PC-3 (cell line): ENCODE measurements around the gene CTSE. TPM values are rescaled to one million over a fixed set of nuclear protein-coding genes. Genes with fewer than 3 reads are reported as not detected.

Experiments
- ATAC-seq: fragments of 200-7000 bp; cut with Tn5 transposase; 2 replicates; pipeline ENCODE4 v1.9.1; 2020; ENCODE audit warnings: mild to moderate bottlenecking, moderate library complexity
- BruUV-seq: library from RNA; stranded (reverse); fragments of 400-500 nt; replicated peaks from 2 replicates; lab custom pipeline; 2021; lab: Mats Ljungman, UMichigan
- CTCF ChIA-PET: fragments of 300-600 bp; sonication (Branson Sonifier 250); formaldehyde crosslinking; loops from one replicate; lab custom pipeline; 2022; ENCODE audit warnings: antibody characterized with exemption; lab: Charles Lee
- POLR2A ChIA-PET: fragments of 300-600 bp; sonication (Branson Sonifier 250); formaldehyde crosslinking; loops from one replicate; lab custom pipeline; 2022; ENCODE audit warnings: antibody characterized with exemption; ENCODE audit not compliant: unreplicated experiment; lab: Charles Lee
- DNase-seq: peaks from one replicate; pipeline ENCODE4 v3.0.0-alpha.2; 2015
- H2AFZ ChIP-seq: fragments of 300-600 bp; sonication (generic); 2 replicates; pipeline ENCODE4 v1.6.0; 2016; ENCODE audit warnings: antibody characterized with exemption, low read length
- H3F3A ChIP-seq: fragments of 300-600 bp; sonication (generic); one replicate; pipeline ENCODE4 v1.6.0; 2017; ENCODE audit warnings: antibody characterized with exemption, low read length, control low read depth, mild to moderate bottlenecking; ENCODE audit not compliant: unreplicated experiment
- H3K27ac ChIP-seq: fragments of 300-600 bp; sonication (generic); 2 replicates; pipeline ENCODE4 v1.5.1; 2016; ENCODE audit warnings: mild to moderate bottlenecking, low read length
- H3K27me3 ChIP-seq: fragments of 300-600 bp; sonication (generic); 2 replicates; pipeline ENCODE4 v1.6.1; 2016; ENCODE audit warnings: low read length, mixed read lengths
- H3K36me3 ChIP-seq: fragments of 300-600 bp; sonication (generic); 2 replicates; pipeline ENCODE4 v1.6.1; 2016; ENCODE audit warnings: low read depth, mixed run types, low read length, mixed read lengths
- H3K4me1 ChIP-seq: fragments of 300-600 bp; sonication (generic); 2 replicates; pipeline ENCODE4 v1.5.1; 2016; ENCODE audit warnings: low read length; ENCODE audit not compliant: insufficient read depth
- H3K4me2 ChIP-seq: fragments of 300-600 bp; sonication (generic); 2 replicates; pipeline ENCODE4 v1.6.0; 2016; ENCODE audit warnings: low read length
- H3K4me3 ChIP-seq: fragments of 300-600 bp; sonication (generic); 2 replicates; pipeline ENCODE4 v1.5.1; 2016; ENCODE audit warnings: mild to moderate bottlenecking, low read length, mixed read lengths
- H3K79me2 ChIP-seq: fragments of 300-600 bp; sonication (generic); 2 replicates; pipeline ENCODE4 v1.6.1; 2017; ENCODE audit warnings: low read length, mixed read lengths
- H3K9ac ChIP-seq: fragments of 300-600 bp; sonication (generic); 2 replicates; pipeline ENCODE4 v1.6.0; 2016; ENCODE audit warnings: mild to moderate bottlenecking, low read length
- H3K9me2 ChIP-seq: fragments of 300-600 bp; sonication (generic); replicated peaks from 2 replicates; pipeline ENCODE4 v1.6.1; 2016; ENCODE audit warnings: mixed run types, low read length, mixed read lengths
- H3K9me3 ChIP-seq: fragments of 300-600 bp; sonication (generic); 2 replicates; pipeline ENCODE4 v1.6.1; 2016; ENCODE audit warnings: low read length, mixed read lengths
- H4K20me1 ChIP-seq: fragments of 300-600 bp; sonication (generic); 2 replicates; pipeline ENCODE4 v1.6.1; 2016; ENCODE audit warnings: low read length, mixed read lengths
- CTCF ChIP-seq: fragments of 300-600 bp; sonication (generic); conservative IDR thresholded peaks from 2 replicates; pipeline ENCODE4 v1.5.1; 2017; ENCODE audit warnings: antibody characterized with exemption, low read depth, mild to moderate bottlenecking, low read length
- EZH2 ChIP-seq: fragments of 300-600 bp; sonication (generic); IDR thresholded peaks from one replicate; pipeline ENCODE4 v1.6.1; 2017; ENCODE audit warnings: antibody characterized with exemption, mild to moderate bottlenecking, low read length; ENCODE audit not compliant: unreplicated experiment
- EZH2phosphoT487 ChIP-seq: fragments of 300-600 bp; sonication (generic); IDR thresholded peaks from 2 replicates; pipeline ENCODE4 v1.6.1; 2018; ENCODE audit warnings: mild to moderate bottlenecking, antibody characterized with exemption, low read length, borderline replicate concordance
- intact Hi-C: fragments of 100-400 bp; cut with micrococcal nuclease; formaldehyde crosslinking; loops from 2 replicates; pipeline ENCODE4 v1.9.0; 2023
- total RNA-seq: library from RNA; depleted of rRNA; stranded (reverse); fragments of >200 nt; gene quantifications from 2 replicates; pipeline ENCODE4 v1.2.3, GENCODE V29; 2014

Gene CTSE
- total RNA-seq, 1 experiment from 2014 or later: 0.51 TPM

- no TSS peak for BruUV-seq
- Histone ChIP-seq H4K20me1 (no peaks in the 10 kb centered on the region), H3K4me2 (no peak overlapping the region), H3K4me1 (no peaks in the 10 kb centered on the region), H3K36me3 (no peaks in the 10 kb centered on the region), H3K9me3 (no peaks in the 10 kb centered on the region), H3K27me3 (peaks cover 44% of the 10 kb centered on the region), H3K9ac (no peak overlapping the region), H3K27ac (no peak overlapping the region), H3K4me3 (no peak overlapping the region), H3K9me2 (no peaks in the 10 kb centered on the region), H3K79me2 (no peaks in the 10 kb centered on the region), H3F3A (no peaks in the 10 kb centered on the region), H2AFZ (no peak overlapping the region)
- ChIA-PET CTCF (no interaction called here), POLR2A (no interaction called here)
- TF ChIP-seq EZH2phosphoT487 (no peak), EZH2 (no peak), CTCF (no peak)
- intact Hi-C loops: no loop called here
- DNase-seq (no peak), ATAC-seq (no peak)
Observed at GRCh38 chr1:206047271-206047670, 23.6 kb upstream of the CTSE start.

- H3K27me3 ChIP-seq: peaks cover 72% of the 10 kb centered on the region
- ChIA-PET CTCF (no interaction called here), POLR2A (no interaction called here)
- no peak overlapping the region for H3K4me2 ChIP-seq
- no peak overlapping the region for H3K27ac ChIP-seq
- H3K9me2 ChIP-seq: no peaks in the 10 kb centered on the region
- H3K79me2 ChIP-seq: no peaks in the 10 kb centered on the region
- no peak overlapping the region for H2AFZ ChIP-seq
- no peak overlapping the region for H3K4me3 ChIP-seq
- TF ChIP-seq EZH2phosphoT487 (no peak), CTCF (no peak), EZH2 (no peak)
- H3K4me1 ChIP-seq: no peaks in the 10 kb centered on the region
- ATAC-seq (no peak), DNase-seq (no peak)
- BruUV-seq: no TSS peak
- intact Hi-C loops: no loop called here
- no peaks in the 10 kb centered on the region for H3F3A ChIP-seq
- no peaks in the 10 kb centered on the region for H3K36me3 ChIP-seq
- H4K20me1 ChIP-seq: no peaks in the 10 kb centered on the region
- no peaks in the 10 kb centered on the region for H3K9me3 ChIP-seq
- no peak overlapping the region for H3K9ac ChIP-seq
Observed at GRCh38 chr1:206041640-206042039, 17.9 kb upstream of the CTSE start.

GRCh38 chr1:206040328-206040727 lies 16.6 kb upstream of the CTSE start:
- BruUV-seq: no TSS peak
- no peak overlapping the region for H3K4me2 ChIP-seq
- no peaks in the 10 kb centered on the region for H3K36me3 ChIP-seq
- ATAC-seq (no peak), DNase-seq (peak; percentile 14)
- H3K4me3 ChIP-seq: no peak overlapping the region
- H4K20me1 ChIP-seq: no peaks in the 10 kb centered on the region
- no peaks in the 10 kb centered on the region for H3K79me2 ChIP-seq
- POLR2A ChIA-PET: no interaction called here
- H3K9me2 ChIP-seq: no peaks in the 10 kb centered on the region
- CTCF ChIA-PET: no interaction called here
- H3K4me1 ChIP-seq: no peaks in the 10 kb centered on the region
- no peaks in the 10 kb centered on the region for H3F3A ChIP-seq
- no peak for TF ChIP-seq EZH2phosphoT487
- peak; percentile 19; the same call in 1 of the 2 replicates for TF ChIP-seq CTCF
- TF ChIP-seq EZH2: no peak
- H3K27me3 ChIP-seq: peaks cover 73% of the 10 kb centered on the region
- no peak overlapping the region for H2AFZ ChIP-seq
- no peak overlapping the region for H3K27ac ChIP-seq
- intact Hi-C loops: no loop called here
- H3K9ac ChIP-seq: no peak overlapping the region
- no peaks in the 10 kb centered on the region for H3K9me3 ChIP-seq
